ENCODE data around the gene IGSF22. TPM values are rescaled to one million over a fixed set of nuclear protein-coding genes. Genes with fewer than 3 reads are reported as not detected.

The IGSF22 gene
- total RNA-seq, 1 experiment from 2014 or later = not detected

GRCh38 chr11:18710545-18710944 is 15.4 kb downstream of the IGSF22 start:
- no peaks in the 10 kb centered on the region for H3K36me3 ChIP-seq (ENCODE audit: control insufficient read depth in 1 of 2, insufficient read depth in 2 of 2, low read length in 2 of 2)
- ChIA-PET CTCF (no interaction called here), RAD21 (ENCODE audit: low non-redundant PET in 1 of 2, low total read pairs in 2 of 2, uncharacterized antibody in 2 of 2, unreplicated experiment in 2 of 2) (no interaction called here), POLR2A (no interaction called here)
- no peaks in the 10 kb centered on the region for H4K20me1 ChIP-seq (ENCODE audit: insufficient read depth)
- no peak overlapping the region for H3K4me2 ChIP-seq (ENCODE audit: low read length)
- no peak overlapping the region for H3K27ac ChIP-seq (ENCODE audit: low read depth, low read length)
- no peaks in the 10 kb centered on the region for H3K9me2 ChIP-seq (ENCODE audit: insufficient read depth)
- H3K4me1 ChIP-seq (ENCODE audit: control insufficient read depth in 1 of 2, insufficient read depth in 2 of 2, low read length in 2 of 2) = no peaks in the 10 kb centered on the region
- no peak overlapping the region for H3K9ac ChIP-seq (ENCODE audit: low read length)
- H2AFZ ChIP-seq (ENCODE audit: low read depth, low read length, poor library complexity, severe bottlenecking) = no peak overlapping the region
- peaks cover 7% of the 10 kb centered on the region; the same call in 1 of the 2 replicates for H3K27me3 ChIP-seq (ENCODE audit: insufficient read depth, low read length)
- no peak for ATAC-seq
- BruUV-seq (replicated peaks) = no TSS peak
- no peaks in the 10 kb centered on the region for H3K9me3 ChIP-seq (ENCODE audit: control insufficient read depth in 1 of 2, insufficient read depth in 1 of 2, low read depth in 1 of 2, low read length in 2 of 2)
- no peak overlapping the region for H3K4me3 ChIP-seq (replicated peaks in 1 of 2; ENCODE audit: low read depth in 1 of 2, low read length in 2 of 2)
- TF ChIP-seq ZNF274 (IDR thresholded peaks at IDR 0.05; ENCODE audit: low read depth, low read length) (no peak), JUND (IDR thresholded peaks at IDR 0.05) (no peak), ATF3 (IDR thresholded peaks at IDR 0.05) (no peak), EZH2phosphoT487 (IDR thresholded peaks at IDR 0.05; ENCODE audit: borderline replicate concordance) (no peak), EZH2 (IDR thresholded peaks at IDR 0.05) (no peak), YY1 (IDR thresholded peaks at IDR 0.05; ENCODE audit: extremely low read depth, insufficient replicate concordance, low read depth, low read length) (no peak), ZBTB33 (IDR thresholded peaks at IDR 0.05; ENCODE audit: extremely low read depth, insufficient replicate concordance, low read length) (no peak), RAD21 (IDR thresholded peaks at IDR 0.05; ENCODE audit: low read depth) (no peak), CEBPB (IDR thresholded peaks at IDR 0.05; ENCODE audit: low read depth) (no peak), POLR2A (IDR thresholded peaks at IDR 0.05; ENCODE audit: borderline replicate concordance, extremely low read depth, insufficient read depth, insufficient read length) (no peak)
- TF ChIP-seq, protein P1, sequence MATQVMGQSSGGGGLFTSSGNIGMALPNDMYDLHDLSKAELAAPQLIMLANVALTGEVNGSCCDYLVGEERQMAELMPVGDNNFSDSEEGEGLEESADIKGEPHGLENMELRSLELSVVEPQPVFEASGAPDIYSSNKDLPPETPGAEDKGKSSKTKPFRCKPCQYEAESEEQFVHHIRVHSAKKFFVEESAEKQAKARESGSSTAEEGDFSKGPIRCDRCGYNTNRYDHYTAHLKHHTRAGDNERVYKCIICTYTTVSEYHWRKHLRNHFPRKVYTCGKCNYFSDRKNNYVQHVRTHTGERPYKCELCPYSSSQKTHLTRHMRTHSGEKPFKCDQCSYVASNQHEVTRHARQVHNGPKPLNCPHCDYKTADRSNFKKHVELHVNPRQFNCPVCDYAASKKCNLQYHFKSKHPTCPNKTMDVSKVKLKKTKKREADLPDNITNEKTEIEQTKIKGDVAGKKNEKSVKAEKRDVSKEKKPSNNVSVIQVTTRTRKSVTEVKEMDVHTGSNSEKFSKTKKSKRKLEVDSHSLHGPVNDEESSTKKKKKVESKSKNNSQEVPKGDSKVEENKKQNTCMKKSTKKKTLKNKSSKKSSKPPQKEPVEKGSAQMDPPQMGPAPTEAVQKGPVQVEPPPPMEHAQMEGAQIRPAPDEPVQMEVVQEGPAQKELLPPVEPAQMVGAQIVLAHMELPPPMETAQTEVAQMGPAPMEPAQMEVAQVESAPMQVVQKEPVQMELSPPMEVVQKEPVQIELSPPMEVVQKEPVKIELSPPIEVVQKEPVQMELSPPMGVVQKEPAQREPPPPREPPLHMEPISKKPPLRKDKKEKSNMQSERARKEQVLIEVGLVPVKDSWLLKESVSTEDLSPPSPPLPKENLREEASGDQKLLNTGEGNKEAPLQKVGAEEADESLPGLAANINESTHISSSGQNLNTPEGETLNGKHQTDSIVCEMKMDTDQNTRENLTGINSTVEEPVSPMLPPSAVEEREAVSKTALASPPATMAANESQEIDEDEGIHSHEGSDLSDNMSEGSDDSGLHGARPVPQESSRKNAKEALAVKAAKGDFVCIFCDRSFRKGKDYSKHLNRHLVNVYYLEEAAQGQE (IDR thresholded peaks at IDR 0.05; ENCODE audit: low read depth) = no peak
- no peak for DNase-seq (ENCODE audit: low read depth, low spot score)
- intact Hi-C loops (cut with micrococcal nuclease) = no loop called here
- H3K79me2 ChIP-seq (ENCODE audit: insufficient read depth, low read length) = no peaks in the 10 kb centered on the region

Measured in HCT116 (cell line).